Vagina (tissue), 2 donors: ENCODE results near the gene CSRNP2.

Experiments used
- POLR2A ChIP-seq, 2 donors: fragments of 450-650 bp; IDR thresholded peaks; one replicate each; pipeline ENCODE4 v1.6.1; 2017; ENCODE audit warnings: antibody characterized with exemption in 2 of 2, mild to moderate bottlenecking in 2 of 2, moderate library complexity in 2 of 2
- POLR2AphosphoS5 ChIP-seq, 2 donors: sonication (generic); formaldehyde crosslinking; IDR thresholded peaks; one replicate each; pipeline ENCODE4 v1.9.0; 2017; ENCODE audit warnings: antibody characterized with exemption in 2 of 2, mild to moderate bottlenecking in 2 of 2, low read depth in 1 of 2; ENCODE audit not compliant: insufficient read depth in 1 of 2
- TF ChIP-seq, protein P1 (sequence below), 3 experiments: fragments of 450-650 bp in 2 of 3; fragments of 200-600 bp in 1 of 3; sonication (generic) in 1 of 3; IDR thresholded peaks; one replicate each; pipeline ENCODE4 v1.5.1; 2017 to 2019; ENCODE audit warnings: antibody characterized with exemption in 3 of 3, mild to moderate bottlenecking in 2 of 3, moderate library complexity in 2 of 3

DNA sequence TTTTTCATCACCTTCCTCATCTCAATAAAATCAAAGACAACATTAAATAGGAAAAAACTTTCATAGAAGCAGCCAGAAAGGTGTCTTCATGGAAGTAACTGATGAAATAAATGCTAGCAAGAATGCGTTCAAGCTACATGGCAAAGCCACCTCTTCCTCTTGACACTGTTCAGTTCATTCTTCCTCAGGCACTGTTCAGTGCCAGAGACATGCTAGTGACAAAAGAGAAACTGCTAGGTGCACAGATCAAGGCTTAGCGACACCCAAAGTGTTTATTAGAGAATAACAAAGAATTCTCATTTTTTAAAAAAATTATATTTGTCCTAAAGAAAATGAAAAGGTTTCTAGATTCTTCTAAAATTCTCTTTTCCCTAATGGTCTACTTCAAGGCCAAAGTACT, 64.4 kb downstream of the CSRNP2 start:
- TF ChIP-seq POLR2A (IDR thresholded peaks at IDR 0.05) (no peak), POLR2AphosphoS5 (IDR thresholded peaks at IDR 0.05; ENCODE audit: insufficient read depth in 1 of 2, low read depth in 1 of 2) (no peak)
- TF ChIP-seq, protein P1, sequence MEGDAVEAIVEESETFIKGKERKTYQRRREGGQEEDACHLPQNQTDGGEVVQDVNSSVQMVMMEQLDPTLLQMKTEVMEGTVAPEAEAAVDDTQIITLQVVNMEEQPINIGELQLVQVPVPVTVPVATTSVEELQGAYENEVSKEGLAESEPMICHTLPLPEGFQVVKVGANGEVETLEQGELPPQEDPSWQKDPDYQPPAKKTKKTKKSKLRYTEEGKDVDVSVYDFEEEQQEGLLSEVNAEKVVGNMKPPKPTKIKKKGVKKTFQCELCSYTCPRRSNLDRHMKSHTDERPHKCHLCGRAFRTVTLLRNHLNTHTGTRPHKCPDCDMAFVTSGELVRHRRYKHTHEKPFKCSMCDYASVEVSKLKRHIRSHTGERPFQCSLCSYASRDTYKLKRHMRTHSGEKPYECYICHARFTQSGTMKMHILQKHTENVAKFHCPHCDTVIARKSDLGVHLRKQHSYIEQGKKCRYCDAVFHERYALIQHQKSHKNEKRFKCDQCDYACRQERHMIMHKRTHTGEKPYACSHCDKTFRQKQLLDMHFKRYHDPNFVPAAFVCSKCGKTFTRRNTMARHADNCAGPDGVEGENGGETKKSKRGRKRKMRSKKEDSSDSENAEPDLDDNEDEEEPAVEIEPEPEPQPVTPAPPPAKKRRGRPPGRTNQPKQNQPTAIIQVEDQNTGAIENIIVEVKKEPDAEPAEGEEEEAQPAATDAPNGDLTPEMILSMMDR (IDR thresholded peaks at IDR 0.05): no peak
